GM19463 (cell line): ENCODE data around the gene FSTL5.

ENCODE experiments used
- ATAC-seq: cut with Tn5 transposase; IDR thresholded peaks from one replicate; pipeline ENCODE4 v1.9.1; 2021; ENCODE audit warnings: mild to moderate bottlenecking, moderate library complexity; ENCODE audit not compliant: unreplicated experiment

FSTL5 gene

GRCh38 chr4:161949946-161950725 lies 213.7 kb downstream of the FSTL5 start:
- no peak for ATAC-seq

GRCh38 chr4:161948026-161948770 lies 215.6 kb downstream of the FSTL5 start:
- ATAC-seq: no peak

- ATAC-seq: no peak
These were observed 226.2 kb downstream of the FSTL5 start for GRCh38 chr4:161937596-161937995.

- ATAC-seq: no peak
These were observed 226.9 kb downstream of the FSTL5 start for GRCh38 chr4:161936625-161937550.

DNA sequence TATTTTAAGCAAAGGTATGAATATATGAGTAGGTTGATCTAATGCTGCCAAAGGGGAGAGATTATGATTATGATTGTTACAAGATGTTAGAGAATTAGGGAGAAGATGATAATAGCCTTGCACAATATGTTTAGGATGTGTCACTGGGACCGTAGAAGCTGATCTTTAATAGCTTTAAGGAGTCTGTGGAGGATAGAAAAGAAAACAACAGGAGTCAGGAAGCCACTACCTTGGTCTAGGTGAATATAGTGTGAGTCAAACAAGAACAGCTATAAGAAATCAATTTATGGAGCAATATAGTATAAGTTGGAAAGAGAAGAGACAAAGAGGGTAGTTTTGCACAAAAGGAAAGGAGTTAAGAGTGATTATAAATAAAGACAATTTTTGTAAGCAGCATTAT lies 232.7 kb downstream of the FSTL5 start:
- no peak for ATAC-seq

DNA sequence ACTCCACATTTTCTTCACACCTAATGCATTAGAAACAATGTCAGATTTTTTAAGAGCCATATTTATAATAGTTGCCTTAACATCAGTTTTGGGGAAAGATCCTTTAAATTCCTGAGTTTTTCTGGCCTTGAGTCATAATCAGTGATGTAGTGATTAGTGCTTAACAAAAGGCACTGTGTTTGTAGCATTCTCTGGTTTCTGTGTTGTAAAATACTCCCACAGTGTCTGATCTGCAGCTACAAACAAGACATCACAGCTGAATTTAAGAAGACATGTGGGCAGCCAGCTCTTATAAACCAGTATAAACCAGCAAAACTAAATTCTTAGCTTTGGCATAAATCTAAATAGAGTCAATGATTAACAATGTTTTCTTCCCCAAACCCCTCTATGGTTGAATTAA lies 233.8 kb downstream of the FSTL5 start:
- no peak for ATAC-seq

- ATAC-seq: no peak
These were observed 237.6 kb downstream of the FSTL5 start for GRCh38 chr4:161926033-161926828.

DNA sequence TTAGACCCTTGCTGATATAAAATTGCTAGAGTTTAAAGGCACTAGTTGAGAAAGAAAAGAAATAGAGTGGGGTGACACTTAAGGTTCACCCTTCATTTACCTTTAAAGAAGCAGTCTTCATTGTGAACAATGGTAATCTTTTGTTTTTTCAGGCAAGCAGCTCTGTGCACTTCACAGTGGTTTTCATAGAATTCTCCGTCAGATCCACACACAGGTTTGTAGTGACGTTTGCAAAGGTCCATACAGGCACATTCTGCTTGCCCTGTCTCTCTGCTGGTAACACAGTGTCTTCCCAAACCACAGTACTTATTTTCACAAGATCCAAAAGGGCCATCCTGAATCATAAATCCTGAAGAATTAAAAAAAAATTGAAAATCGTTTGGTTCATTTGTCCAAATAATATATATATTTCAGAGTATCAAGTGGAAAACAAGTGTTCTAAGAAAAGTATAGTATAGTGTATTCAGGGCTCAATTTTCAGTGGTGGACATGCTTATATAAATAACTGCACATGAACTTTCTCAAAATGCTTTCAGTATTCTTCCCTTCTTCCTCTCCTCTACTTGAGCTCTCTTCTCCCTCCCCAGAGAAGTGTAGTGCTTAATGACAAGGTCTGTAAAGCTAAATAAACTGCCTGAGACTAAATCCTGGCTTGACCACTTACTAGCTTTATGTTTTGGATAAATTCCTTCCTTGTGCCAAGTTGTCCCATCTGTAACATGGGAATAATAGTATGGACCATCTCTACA lies 243.3 kb downstream of the FSTL5 start:
- no peak for ATAC-seq

DNA sequence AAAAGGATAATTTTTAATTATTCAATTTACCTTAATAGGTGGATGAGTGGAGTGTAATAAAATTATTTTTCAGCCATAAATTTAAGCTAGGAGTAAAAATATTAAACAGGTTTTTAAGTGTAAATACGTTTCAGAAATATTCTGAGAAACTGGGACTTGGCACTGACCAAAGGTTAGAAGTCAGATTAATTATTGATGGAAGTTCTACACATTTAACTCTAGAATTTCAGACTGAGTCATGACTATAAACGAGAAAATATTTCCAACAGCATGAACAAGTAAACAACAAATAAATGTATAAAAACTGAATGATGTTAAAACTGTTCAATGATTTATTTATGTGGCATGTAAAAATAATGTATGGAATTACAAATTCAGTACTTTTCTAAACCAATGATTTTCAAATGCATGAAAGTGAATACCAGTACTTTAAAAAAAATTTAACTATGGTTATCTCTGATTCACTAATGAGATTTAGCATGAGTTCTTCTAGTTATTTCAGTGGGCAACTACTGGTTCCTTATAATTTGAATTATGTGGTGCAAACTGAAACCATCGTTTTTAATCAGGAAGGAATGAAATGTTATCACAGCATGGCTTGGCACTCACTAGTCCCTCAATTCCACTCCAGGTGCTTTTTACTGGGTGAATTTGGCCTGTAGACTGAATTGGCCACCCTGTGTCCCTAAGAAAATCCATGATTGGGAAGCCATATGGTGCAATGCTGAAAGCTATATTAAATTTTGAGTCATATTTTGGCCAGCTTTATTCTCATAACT lies 244.2 kb downstream of the FSTL5 start:
- ATAC-seq: peak; percentile 65

DNA sequence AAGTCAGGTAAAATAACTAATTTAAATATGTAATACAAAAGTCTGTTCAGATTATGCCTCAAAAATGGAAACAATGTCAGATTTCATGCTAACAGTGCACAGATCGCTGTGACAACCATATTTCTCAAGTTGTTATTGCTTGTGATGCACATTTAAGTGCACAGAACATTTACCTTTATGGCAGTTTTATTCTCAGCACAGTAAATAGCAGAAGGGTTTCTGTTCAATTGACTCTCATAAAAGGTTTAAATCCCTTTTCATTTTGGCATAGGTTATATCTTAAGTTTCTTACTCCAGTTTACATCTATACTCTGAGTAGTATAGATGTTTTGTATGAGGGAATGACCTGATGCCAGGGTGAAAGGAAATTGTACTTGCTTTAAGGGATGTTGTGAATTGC lies 247.8 kb downstream of the FSTL5 start:
- ATAC-seq: no peak

GRCh38 chr4:161907590-161907955 lies 256.2 kb downstream of the FSTL5 start:
- ATAC-seq: no peak

GRCh38 chr4:161906836-161907589 lies 256.8 kb downstream of the FSTL5 start:
- ATAC-seq: no peak

DNA sequence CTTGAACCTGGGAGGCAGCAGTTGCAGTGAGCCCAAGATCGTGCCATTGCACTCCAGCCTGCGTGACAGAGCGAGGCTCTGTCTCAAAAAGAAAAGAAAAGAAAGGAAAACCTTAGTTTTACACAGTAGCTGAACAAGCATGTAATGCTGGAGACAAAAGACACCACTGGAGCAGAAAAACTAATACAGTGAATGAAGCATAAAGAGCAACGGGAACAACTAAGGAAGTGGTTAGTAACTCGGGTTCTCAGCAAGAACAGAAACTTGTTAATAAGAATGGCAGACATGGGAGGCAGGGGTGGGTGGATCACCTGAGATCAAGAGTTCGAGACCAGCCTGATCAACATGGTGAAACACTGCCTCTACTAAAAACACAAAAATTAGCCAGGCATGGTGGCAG lies 263.7 kb downstream of the FSTL5 start:
- ATAC-seq: no peak

DNA sequence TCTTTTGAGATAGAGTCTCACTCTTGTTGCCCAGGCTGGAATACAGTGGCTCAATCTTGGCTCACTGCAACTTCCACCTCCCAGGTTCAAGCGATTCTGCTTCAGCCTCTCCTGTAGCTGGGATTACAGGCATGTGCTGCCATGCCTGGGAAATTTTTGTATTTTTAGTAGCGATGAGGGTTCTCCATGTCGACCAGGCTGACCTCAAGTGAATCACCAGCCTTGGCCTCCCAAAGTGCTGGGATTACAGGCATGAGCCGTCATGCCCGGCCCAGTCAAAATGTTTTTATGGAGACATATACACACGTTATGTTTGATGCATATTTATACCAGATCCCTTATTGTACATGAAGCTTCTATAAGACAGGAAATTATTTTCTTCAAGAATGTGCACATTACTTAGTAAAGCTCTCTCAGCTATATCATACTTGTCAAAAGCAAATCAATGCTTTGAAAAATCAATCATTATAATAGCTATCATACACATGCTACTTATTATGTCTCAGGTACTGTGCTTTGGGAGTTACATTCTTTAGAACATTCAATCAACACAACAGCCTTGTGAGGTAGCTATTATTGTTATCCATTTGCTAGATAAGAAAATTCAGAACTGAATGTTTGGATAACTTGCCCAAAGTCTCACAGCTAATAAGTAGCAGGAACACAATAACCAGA lies 269.2 kb downstream of the FSTL5 start:
- no peak for ATAC-seq

DNA sequence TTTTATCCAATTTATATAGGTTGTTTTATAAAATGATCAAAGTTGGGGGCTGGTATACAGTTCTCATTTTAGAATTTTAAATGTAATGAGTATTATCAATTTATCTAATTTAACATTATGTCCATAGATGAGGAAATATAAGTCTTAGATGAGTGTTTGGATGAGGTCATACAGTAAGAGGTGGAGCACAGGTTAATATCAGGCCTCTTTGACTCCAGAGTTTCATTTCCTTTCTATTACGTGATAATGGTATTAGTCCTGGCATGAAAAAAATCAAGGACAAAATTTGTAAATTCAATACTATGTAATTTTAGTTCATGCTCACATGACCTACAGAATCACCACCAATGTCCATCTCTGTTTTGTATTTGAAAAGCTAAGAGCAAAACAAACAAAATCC lies 269.8 kb downstream of the FSTL5 start:
- no peak for ATAC-seq

DNA sequence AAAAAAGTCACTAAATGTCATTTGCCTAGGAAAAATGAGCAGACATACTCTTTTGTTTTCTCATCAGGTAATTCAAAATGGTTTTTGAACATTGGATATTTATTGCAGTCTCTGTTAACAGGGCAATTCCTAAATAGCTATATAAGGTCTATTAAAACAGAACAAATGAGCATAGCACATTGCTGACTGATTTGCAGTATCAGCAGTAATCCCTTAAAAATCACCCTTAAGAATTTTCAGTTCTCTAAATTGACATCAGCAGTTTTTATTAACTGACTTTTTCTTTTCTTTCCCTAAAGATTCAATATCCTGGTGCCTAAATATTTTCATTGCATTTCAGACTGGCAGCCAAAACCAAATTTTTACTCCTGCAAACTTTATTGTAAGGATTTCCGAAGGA lies 270.2 kb downstream of the FSTL5 start:
- no peak for ATAC-seq

DNA sequence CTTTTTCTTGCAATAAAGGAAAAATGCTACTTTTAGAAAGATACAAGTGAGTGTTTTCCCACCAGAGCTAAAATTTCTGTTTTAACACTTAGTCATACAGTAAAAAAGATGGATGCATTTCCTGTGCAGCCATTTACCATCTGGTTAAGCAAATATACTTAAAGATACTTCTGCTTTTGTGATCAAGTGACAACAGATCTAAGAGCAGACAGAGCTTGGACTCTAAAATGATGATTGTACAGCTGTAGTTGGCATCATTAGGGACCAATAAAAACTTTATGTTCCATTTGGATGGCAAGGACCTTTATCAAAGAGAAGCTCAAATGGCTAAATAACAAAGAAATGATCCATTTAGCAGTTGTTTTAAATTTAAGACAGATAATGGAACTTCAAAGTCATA lies 270.8 kb downstream of the FSTL5 start:
- no peak for ATAC-seq

GRCh38 chr4:161883157-161883556 lies 280.6 kb downstream of the FSTL5 start:
- ATAC-seq: no peak
